Measurements from ENCODE around the gene IMPA2.

DNA sequence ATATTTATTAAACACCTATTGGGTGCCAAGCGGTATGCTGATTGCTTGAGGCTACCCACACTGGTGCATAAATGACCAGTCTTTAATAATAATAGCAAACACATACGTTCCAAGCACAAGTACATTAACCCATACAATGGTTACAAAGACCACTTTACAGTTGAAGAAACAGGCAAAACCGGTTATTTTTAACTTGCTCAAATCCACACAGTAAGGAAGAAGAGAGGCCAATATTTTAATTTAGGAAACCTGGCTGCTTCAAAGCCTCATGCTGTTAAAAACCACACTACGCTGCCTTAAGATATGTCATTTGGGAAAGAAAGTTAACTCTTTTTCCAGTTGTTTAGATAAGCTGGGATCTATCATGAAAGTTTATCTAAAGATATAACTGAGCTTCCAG, 2.4 kb upstream of the IMPA2 start:
- TF ChIP-seq, protein P1, sequence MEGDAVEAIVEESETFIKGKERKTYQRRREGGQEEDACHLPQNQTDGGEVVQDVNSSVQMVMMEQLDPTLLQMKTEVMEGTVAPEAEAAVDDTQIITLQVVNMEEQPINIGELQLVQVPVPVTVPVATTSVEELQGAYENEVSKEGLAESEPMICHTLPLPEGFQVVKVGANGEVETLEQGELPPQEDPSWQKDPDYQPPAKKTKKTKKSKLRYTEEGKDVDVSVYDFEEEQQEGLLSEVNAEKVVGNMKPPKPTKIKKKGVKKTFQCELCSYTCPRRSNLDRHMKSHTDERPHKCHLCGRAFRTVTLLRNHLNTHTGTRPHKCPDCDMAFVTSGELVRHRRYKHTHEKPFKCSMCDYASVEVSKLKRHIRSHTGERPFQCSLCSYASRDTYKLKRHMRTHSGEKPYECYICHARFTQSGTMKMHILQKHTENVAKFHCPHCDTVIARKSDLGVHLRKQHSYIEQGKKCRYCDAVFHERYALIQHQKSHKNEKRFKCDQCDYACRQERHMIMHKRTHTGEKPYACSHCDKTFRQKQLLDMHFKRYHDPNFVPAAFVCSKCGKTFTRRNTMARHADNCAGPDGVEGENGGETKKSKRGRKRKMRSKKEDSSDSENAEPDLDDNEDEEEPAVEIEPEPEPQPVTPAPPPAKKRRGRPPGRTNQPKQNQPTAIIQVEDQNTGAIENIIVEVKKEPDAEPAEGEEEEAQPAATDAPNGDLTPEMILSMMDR (IDR thresholded peaks at IDR 0.05; ENCODE audit: low read depth, low read length): no peak
- TF ChIP-seq EZH2phosphoT487 (IDR thresholded peaks at IDR 0.05; ENCODE audit: low read depth): no peak

Measured in OCI-LY3 (cell line).